H1 (cell line): ENCODE data around the gene CXorf65. TPM values are rescaled to one million over a fixed set of nuclear protein-coding genes. Genes with fewer than 3 reads are reported as not detected.

Source experiments
- polyA plus RNA-seq, 7 experiments: library from polyadenylated mRNA; depleted of rRNA in 3 of 7; stranded (reverse) in 5 of 7; unstranded in 2 of 7; fragments of >200 nt in 5 of 7; fragments of 200-250 nt in 2 of 7; gene quantifications; 1 replicate in 5 of 7; 2 replicates in 1 of 7; 4 replicates in 1 of 7; pipeline versions ENCODE4 v1.2.1 to v1.2.3, GENCODE V29; 2011 to 2013; ENCODE audit warnings: missing spikeins in 2 of 7, mixed read lengths in 2 of 7
- small RNA-seq: library from polyadenylated mRNA; stranded (forward); fragments of <200 nt; extraction: miRNeasy Mini kit (QIAGEN cat#:217004); gene quantifications from one replicate; pipeline ENCODE3, GENCODE V24; 2013; ENCODE audit not compliant: insufficient read depth
- total RNA-seq: library from RNA; stranded (reverse); fragmentation: NEBNext Ultra II Directional; extraction: Animal tissue kit (Norgen Biotek cat#: 25700); gene quantifications from 2 replicates; pipeline ENCODE4 v1.2.1, GENCODE V29; 2021

The CXorf65 gene
- total and polyA plus RNA-seq, 2 of the 8 experiments (the other 6 are each of a cell fraction or from before 2014, with no cell fraction given) = not detected

Small RNA genes lying within 50 kb of the gene (small RNA-seq; reads per million reads assigned to genes)
- not detected for gene CXorf65

Other genes starting within 250 kb of the CXorf65 start
- gene TEX11, start 198.0 kb downstream of the CXorf65 start, total RNA-seq = 0.61 and 0.74 TPM in 2 replicates
- gene TEX11, start 198.0 kb downstream of the CXorf65 start, polyA plus RNA-seq (2011; rRNA removed) = 0.05 and 0.11 TPM in 2 replicates
- gene SLC7A3, start 175.6 kb downstream of the CXorf65 start, total RNA-seq = 218 and 222 TPM in 2 replicates
- gene SLC7A3, start 175.6 kb downstream of the CXorf65 start, polyA plus RNA-seq (2011; rRNA removed) = 306 and 471 TPM in 2 replicates
- 74.2 and 81.2 TPM in 2 replicates for gene SNX12, start 38.4 kb downstream of the CXorf65 start, total RNA-seq
- gene SNX12, start 38.4 kb downstream of the CXorf65 start, polyA plus RNA-seq (2011; rRNA removed) = 65.3 and 72.1 TPM in 2 replicates
- 54.8 and 57.4 TPM in 2 replicates for gene FOXO4, start 10.9 kb downstream of the CXorf65 start, total RNA-seq
- gene FOXO4, start 10.9 kb downstream of the CXorf65 start, polyA plus RNA-seq (2011; rRNA removed) = 12.3 and 26.6 TPM in 2 replicates
- not detected in 2 replicates for gene IL2RG, start 4.8 kb upstream of the CXorf65 start, total RNA-seq
- not detected in 2 replicates for gene IL2RG, start 4.8 kb upstream of the CXorf65 start, polyA plus RNA-seq (2011; rRNA removed)
- gene MED12, start 11.9 kb upstream of the CXorf65 start, total RNA-seq = 43.5 and 48.9 TPM in 2 replicates
- 19.4 and 28.4 TPM in 2 replicates for gene MED12, start 11.9 kb upstream of the CXorf65 start, polyA plus RNA-seq (2011; rRNA removed)
- 14.8 and 15.3 TPM in 2 replicates for gene NLGN3, start 38.1 kb upstream of the CXorf65 start, total RNA-seq
- gene NLGN3, start 38.1 kb upstream of the CXorf65 start, polyA plus RNA-seq (2011; rRNA removed) = 12.0 and 15.0 TPM in 2 replicates
- gene GJB1, start 116.5 kb upstream of the CXorf65 start, total RNA-seq = not detected in 2 replicates
- gene GJB1, start 116.5 kb upstream of the CXorf65 start, polyA plus RNA-seq (2011; rRNA removed) = 0.06 and 0.14 TPM in 2 replicates
- gene ZMYM3, start 147.4 kb upstream of the CXorf65 start, total RNA-seq = 82.0 and 86.4 TPM in 2 replicates
- gene ZMYM3, start 147.4 kb upstream of the CXorf65 start, polyA plus RNA-seq (2011; rRNA removed) = 56.7 and 79.2 TPM in 2 replicates
- gene NONO, start 176.9 kb upstream of the CXorf65 start, total RNA-seq = 728 and 778 TPM in 2 replicates
- gene NONO, start 176.9 kb upstream of the CXorf65 start, polyA plus RNA-seq (2011; rRNA removed) = 641 and 784 TPM in 2 replicates
- 5.1 and 5.2 TPM in 2 replicates for gene ITGB1BP2, start 195.0 kb upstream of the CXorf65 start, total RNA-seq
- 2.6 and 2.9 TPM in 2 replicates for gene ITGB1BP2, start 195.0 kb upstream of the CXorf65 start, polyA plus RNA-seq (2011; rRNA removed)